Measurements from ENCODE around the gene ANXA5.

DNA sequence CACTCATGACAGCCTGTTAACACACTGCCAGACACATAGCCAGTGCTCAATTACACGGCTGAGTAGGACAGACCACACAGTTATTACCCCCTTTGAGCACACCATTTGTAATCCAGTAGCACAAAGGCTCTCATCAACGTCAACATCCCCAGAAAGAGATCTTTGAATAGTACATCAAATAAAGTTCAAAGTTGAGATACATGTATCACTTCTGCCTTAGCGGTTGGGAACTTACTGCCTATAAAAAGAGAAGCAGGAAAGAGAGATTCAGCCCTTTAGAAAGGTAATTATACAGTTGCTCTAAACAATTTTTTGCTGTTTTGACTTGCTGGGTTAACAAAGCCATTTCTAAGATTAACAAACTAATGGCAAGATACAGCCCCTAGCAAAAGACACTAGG, 16.2 kb downstream of the ANXA5 start:
- TF ChIP-seq POLR2A (IDR thresholded peaks at IDR 0.05) (no peak), CTCF (IDR thresholded peaks at IDR 0.05) (no peak)
